DND-41 (cell line): Measurements from ENCODE around the gene TMEM208.

Experiments used
- EZH2 ChIP-seq: IDR thresholded peaks from 3 replicates; pipeline ENCODE4 v1.6.1; 2012; ENCODE audit warnings: borderline replicate concordance, low read depth, mild to moderate bottlenecking, moderate library complexity, low read length, inconsistent platforms; ENCODE audit not compliant: severe bottlenecking
- TF ChIP-seq, protein P1 (sequence below): IDR thresholded peaks from 2 replicates; pipeline ENCODE4 v1.5.1; 2012; ENCODE audit warnings: borderline replicate concordance, low read length, moderate library complexity, mild to moderate bottlenecking; ENCODE audit not compliant: poor library complexity, severe bottlenecking; ENCODE audit errors: extremely low read depth

DNA sequence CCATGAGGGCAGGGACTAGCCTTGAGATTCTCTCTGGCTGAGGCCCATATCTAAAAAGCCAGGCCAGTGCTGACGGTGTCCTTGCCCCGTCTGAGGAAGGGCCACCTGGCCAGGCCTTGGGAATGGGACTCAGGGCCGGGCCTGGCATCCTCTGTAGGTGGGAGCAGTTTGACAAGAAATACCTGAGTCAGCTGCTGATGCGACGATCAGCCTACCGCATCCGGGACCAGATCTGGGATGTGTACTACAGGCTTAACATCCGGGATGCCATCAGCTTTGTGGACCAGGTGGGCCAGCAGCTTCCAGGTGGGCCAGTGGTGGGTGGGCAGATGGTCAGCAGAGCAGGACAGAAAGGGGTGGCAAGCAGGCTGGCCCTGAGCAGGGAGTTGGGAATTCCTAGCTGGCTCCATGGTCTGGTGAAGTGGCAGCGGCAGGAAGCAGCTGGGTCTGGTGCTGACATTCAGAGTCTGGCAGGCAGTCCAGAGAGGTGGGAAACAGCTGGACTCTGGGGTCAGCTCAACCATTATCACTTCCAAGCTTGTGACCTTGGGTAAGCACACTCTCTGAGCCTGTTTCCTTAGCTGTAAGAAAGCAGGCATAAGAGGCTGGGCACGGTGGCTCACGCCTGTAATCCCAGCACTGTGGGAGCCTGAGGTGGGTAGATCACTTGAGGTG lies 31.4 kb downstream of the TMEM208 start:
- TF ChIP-seq, protein P1, sequence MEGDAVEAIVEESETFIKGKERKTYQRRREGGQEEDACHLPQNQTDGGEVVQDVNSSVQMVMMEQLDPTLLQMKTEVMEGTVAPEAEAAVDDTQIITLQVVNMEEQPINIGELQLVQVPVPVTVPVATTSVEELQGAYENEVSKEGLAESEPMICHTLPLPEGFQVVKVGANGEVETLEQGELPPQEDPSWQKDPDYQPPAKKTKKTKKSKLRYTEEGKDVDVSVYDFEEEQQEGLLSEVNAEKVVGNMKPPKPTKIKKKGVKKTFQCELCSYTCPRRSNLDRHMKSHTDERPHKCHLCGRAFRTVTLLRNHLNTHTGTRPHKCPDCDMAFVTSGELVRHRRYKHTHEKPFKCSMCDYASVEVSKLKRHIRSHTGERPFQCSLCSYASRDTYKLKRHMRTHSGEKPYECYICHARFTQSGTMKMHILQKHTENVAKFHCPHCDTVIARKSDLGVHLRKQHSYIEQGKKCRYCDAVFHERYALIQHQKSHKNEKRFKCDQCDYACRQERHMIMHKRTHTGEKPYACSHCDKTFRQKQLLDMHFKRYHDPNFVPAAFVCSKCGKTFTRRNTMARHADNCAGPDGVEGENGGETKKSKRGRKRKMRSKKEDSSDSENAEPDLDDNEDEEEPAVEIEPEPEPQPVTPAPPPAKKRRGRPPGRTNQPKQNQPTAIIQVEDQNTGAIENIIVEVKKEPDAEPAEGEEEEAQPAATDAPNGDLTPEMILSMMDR = no peak
- no peak for TF ChIP-seq EZH2
